Glutamatergic neuron (in vitro differentiated cells): ENCODE data around the gene SLC29A3. TPM values are rescaled to one million over a fixed set of nuclear protein-coding genes. Genes with fewer than 3 reads are reported as not detected.
A peak's percentile ranks its signal among the peaks of the same experiment; 100 is the strongest.

Experiments used
- DNase-seq: peaks from one replicate; pipeline ENCODE4 v3.0.0; 2022
- H3K27ac Mint-ChIP-seq: one replicate; pipeline ENCODE4 v1.8.0; 2020; ENCODE audit warnings: mild to moderate bottlenecking, mixed read lengths, inconsistent platforms; ENCODE audit not compliant: unreplicated experiment
- H3K27me3 Mint-ChIP-seq: one replicate; pipeline ENCODE4 v1.8.0; 2020; ENCODE audit warnings: mild to moderate bottlenecking, moderate library complexity, mixed read lengths, inconsistent platforms; ENCODE audit not compliant: unreplicated experiment
- H3K36me3 Mint-ChIP-seq: one replicate; pipeline ENCODE4 v1.8.0; 2020; ENCODE audit warnings: mild to moderate bottlenecking, mixed read lengths, inconsistent platforms; ENCODE audit not compliant: unreplicated experiment
- H3K4me1 Mint-ChIP-seq: one replicate; pipeline ENCODE4 v1.8.0; 2020; ENCODE audit warnings: mild to moderate bottlenecking, low read depth, mixed read lengths, inconsistent platforms; ENCODE audit not compliant: unreplicated experiment
- H3K4me3 Mint-ChIP-seq: one replicate; pipeline ENCODE4 v1.8.0; 2020; ENCODE audit warnings: mild to moderate bottlenecking, mixed read lengths, inconsistent platforms; ENCODE audit not compliant: unreplicated experiment
- H3K9me3 Mint-ChIP-seq: one replicate; pipeline ENCODE4 v1.8.0; 2020; ENCODE audit warnings: mild to moderate bottlenecking, moderate library complexity, mixed read lengths, inconsistent platforms; ENCODE audit not compliant: unreplicated experiment
- total RNA-seq: library from RNA; stranded (reverse); fragmentation: NEBNext Ultra II Directional; extraction: Animal tissue kit (Norgen Biotek cat#: 25700); gene quantifications from one replicate; pipeline ENCODE4 v1.2.1, GENCODE V29; 2021; ENCODE audit not compliant: unreplicated experiment
- TF ChIP-seq, protein P1 (sequence below): fragments of 200-600 bp; sonication (generic); IDR thresholded peaks from one replicate; pipeline ENCODE4 v1.5.0; 2021; ENCODE audit not compliant: partially characterized antibody, unreplicated experiment

SLC29A3 gene
- total RNA-seq, 1 donor from 2014 or later = 7.8 TPM

DNA sequence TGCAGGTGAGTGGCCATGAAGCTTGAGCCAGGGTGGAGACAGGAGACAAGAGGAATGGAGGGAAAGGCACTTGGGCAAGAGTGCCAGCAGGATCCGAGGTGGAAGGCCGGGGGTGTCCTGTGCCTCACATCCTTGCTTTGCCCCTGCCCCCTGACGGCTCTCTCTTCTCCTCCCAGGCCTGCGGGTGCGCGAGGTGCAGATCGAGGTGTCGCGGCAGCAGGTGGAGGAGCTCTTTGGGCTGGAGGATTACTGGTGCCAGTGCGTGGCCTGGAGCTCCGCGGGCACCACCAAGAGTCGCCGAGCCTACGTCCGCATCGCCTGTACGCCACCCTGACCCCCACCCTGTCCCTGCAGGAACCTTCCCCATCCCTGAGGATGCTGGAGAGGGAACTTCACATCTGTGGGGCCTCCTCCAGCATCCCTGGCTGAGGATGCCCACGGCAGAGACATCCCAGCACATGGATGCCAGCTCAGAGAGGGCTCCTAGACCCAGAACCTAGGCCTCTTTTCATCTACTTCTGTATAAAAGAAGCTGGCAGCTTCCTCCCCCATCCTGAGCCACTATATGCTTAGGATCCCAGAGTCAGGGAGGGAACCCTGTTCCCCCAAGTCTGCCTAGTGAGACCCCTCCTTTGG lies 34.4 kb upstream of the SLC29A3 start:
- Mint-ChIP-seq H3K27ac (no peak overlapping the region), H3K27me3 (peaks cover 14% of the 10 kb centered on the region), H3K9me3 (peaks cover 7% of the 10 kb centered on the region), H3K36me3 (no peaks in the 10 kb centered on the region), H3K4me3 (no peak overlapping the region), H3K4me1 (peaks cover 6% of the 10 kb centered on the region)
- DNase-seq = no peak
- TF ChIP-seq, protein P1, sequence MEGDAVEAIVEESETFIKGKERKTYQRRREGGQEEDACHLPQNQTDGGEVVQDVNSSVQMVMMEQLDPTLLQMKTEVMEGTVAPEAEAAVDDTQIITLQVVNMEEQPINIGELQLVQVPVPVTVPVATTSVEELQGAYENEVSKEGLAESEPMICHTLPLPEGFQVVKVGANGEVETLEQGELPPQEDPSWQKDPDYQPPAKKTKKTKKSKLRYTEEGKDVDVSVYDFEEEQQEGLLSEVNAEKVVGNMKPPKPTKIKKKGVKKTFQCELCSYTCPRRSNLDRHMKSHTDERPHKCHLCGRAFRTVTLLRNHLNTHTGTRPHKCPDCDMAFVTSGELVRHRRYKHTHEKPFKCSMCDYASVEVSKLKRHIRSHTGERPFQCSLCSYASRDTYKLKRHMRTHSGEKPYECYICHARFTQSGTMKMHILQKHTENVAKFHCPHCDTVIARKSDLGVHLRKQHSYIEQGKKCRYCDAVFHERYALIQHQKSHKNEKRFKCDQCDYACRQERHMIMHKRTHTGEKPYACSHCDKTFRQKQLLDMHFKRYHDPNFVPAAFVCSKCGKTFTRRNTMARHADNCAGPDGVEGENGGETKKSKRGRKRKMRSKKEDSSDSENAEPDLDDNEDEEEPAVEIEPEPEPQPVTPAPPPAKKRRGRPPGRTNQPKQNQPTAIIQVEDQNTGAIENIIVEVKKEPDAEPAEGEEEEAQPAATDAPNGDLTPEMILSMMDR = no peak

DNA sequence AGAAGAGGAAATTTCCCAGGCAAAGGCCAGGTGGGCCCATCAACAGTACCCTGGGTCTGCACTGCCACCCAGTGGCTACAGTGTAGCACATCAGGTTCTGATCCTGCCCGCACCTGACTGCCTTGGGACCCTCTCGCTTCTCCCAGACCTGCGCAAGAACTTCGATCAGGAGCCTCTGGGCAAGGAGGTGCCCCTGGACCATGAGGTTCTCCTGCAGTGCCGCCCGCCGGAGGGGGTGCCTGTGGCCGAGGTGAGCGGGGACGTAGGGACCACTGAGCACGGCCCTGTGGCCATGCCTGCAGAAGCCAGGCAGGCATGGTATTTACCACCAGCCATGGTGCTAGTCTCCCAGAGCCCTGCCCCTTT lies 33.9 kb upstream of the SLC29A3 start:
- Mint-ChIP-seq H3K4me3 (no peak overlapping the region), H3K4me1 (peaks cover 5% of the 10 kb centered on the region), H3K9me3 (peaks cover 7% of the 10 kb centered on the region), H3K27me3 (peaks cover 13% of the 10 kb centered on the region), H3K36me3 (no peaks in the 10 kb centered on the region), H3K27ac (no peak overlapping the region)
- peak; percentile 75 for DNase-seq
- TF ChIP-seq, protein P1 = peak; percentile 80

DNA sequence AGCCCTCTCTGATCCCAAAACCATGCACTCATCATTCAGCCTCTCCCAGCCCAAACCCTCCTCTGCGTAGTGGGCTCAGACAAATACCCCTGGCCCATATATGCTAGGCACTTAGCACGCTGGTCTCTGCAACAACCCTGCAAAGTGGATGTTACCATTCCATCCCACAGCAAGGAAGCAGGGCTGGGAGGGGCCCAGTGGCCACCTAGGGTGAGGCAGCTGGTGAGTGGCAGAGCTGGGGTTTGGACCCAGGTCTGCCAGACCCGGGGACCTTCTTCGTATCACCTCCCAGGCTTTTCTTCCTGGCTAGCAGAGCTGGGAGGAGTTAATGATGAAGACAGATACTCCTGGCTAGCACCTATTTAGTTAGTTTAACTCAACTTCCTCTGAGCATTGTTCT lies 33.1 kb upstream of the SLC29A3 start:
- no peak for DNase-seq
- Mint-ChIP-seq H3K4me1 (peaks cover under 1% of the 10 kb centered on the region), H3K27ac (no peak overlapping the region), H3K27me3 (peaks cover 8% of the 10 kb centered on the region), H3K36me3 (no peaks in the 10 kb centered on the region), H3K9me3 (peaks cover 7% of the 10 kb centered on the region), H3K4me3 (no peak overlapping the region)
- TF ChIP-seq, protein P1 = no peak

DNA sequence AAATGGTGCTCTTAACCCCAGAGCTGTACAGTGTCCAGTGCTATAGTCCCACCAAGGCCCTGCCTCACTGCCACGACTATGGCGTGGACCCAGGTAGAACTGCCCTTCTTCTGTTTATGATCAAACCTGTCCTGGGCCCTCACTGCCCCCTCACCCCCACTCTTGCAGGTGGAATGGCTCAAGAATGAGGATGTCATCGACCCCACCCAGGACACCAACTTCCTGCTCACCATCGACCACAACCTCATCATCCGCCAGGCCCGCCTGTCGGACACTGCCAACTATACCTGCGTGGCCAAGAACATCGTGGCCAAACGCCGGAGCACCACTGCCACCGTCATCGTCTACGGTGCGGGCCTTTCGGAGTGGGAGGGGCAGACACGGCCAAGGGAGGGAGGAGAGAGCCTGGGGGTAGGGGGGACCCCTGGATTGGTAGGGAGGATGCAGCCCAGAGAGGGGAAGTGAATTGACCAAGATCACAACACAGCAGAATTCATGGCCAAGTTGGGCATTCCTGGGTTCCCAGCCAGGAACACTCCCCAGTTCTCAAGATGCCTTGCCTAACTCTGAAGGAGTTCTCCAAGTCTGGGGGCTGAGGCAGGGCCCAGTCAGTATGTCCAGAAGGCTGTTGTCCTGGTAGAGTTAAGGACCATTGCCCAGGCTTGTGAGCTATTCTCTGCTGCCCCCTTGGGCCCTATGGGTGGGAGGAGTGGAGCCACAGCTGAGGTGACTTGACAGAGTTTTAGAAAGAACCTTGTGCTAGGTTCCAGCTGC lies 32.4 kb upstream of the SLC29A3 start:
- TF ChIP-seq, protein P1 = no peak
- no peak for DNase-seq

DNA sequence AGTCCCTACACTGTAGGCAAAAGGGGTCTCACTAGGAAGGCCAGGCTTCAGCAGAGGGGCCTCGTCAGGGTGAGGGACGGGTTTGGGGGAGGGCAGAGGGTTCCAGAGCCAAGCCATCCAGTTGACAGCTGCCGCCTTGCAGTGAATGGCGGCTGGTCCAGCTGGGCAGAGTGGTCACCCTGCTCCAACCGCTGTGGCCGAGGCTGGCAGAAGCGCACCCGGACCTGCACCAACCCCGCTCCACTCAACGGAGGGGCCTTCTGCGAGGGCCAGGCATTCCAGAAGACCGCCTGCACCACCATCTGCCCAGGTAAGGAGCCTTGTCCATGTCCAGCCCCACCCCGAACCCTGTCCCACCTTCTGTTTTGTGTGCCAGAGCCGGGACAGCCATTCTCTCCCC lies 31.6 kb upstream of the SLC29A3 start:
- no peak overlapping the region for H3K4me3 Mint-ChIP-seq
- no peak overlapping the region for H3K27ac Mint-ChIP-seq
- TF ChIP-seq, protein P1 = no peak
- no peaks in the 10 kb centered on the region for H3K4me1 Mint-ChIP-seq
- DNase-seq = no peak
- peaks cover 7% of the 10 kb centered on the region for H3K9me3 Mint-ChIP-seq
- H3K36me3 Mint-ChIP-seq = no peaks in the 10 kb centered on the region
- peaks cover 10% of the 10 kb centered on the region for H3K27me3 Mint-ChIP-seq

More for the DNA sequence above, 32.4 kb upstream of the SLC29A3 start:
- Mint-ChIP-seq H3K27ac (no peak overlapping the region), H3K27me3 (peaks cover 8% of the 10 kb centered on the region), H3K4me3 (no peak overlapping the region), H3K9me3 (peaks cover 7% of the 10 kb centered on the region), H3K4me1 (no peaks in the 10 kb centered on the region), H3K36me3 (no peaks in the 10 kb centered on the region)
